Astrocyte (in vitro differentiated cells and primary cell): Measurements from ENCODE around the gene PIP4K2A.
"Not testable (repeated sequence)": the region's sequence is repeated elsewhere in the genome, so short reads cannot be mapped to it uniquely, and the experiment has no call there.

Experiments used
- EZH2 ChIP-seq: IDR thresholded peaks from 2 replicates; pipeline ENCODE4 v1.6.1; 2012; ENCODE audit warnings: mild to moderate bottlenecking, low read length, inconsistent platforms; ENCODE audit not compliant: insufficient read depth
- TF ChIP-seq, protein P1 (sequence below): IDR thresholded peaks from 2 replicates; pipeline ENCODE4 v1.5.1; 2011; ENCODE audit warnings: low read depth, mild to moderate bottlenecking, inconsistent platforms, low read length, moderate library complexity; ENCODE audit not compliant: insufficient read depth

- TF ChIP-seq, protein P1, sequence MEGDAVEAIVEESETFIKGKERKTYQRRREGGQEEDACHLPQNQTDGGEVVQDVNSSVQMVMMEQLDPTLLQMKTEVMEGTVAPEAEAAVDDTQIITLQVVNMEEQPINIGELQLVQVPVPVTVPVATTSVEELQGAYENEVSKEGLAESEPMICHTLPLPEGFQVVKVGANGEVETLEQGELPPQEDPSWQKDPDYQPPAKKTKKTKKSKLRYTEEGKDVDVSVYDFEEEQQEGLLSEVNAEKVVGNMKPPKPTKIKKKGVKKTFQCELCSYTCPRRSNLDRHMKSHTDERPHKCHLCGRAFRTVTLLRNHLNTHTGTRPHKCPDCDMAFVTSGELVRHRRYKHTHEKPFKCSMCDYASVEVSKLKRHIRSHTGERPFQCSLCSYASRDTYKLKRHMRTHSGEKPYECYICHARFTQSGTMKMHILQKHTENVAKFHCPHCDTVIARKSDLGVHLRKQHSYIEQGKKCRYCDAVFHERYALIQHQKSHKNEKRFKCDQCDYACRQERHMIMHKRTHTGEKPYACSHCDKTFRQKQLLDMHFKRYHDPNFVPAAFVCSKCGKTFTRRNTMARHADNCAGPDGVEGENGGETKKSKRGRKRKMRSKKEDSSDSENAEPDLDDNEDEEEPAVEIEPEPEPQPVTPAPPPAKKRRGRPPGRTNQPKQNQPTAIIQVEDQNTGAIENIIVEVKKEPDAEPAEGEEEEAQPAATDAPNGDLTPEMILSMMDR = not testable (repeated sequence)
- TF ChIP-seq EZH2 = not testable (repeated sequence)
Measured at GRCh38 chr10:22508214-22508613, 206.2 kb downstream of the PIP4K2A start.
